ENCODE results near the gene SECTM1.

The SECTM1 gene

DNA sequence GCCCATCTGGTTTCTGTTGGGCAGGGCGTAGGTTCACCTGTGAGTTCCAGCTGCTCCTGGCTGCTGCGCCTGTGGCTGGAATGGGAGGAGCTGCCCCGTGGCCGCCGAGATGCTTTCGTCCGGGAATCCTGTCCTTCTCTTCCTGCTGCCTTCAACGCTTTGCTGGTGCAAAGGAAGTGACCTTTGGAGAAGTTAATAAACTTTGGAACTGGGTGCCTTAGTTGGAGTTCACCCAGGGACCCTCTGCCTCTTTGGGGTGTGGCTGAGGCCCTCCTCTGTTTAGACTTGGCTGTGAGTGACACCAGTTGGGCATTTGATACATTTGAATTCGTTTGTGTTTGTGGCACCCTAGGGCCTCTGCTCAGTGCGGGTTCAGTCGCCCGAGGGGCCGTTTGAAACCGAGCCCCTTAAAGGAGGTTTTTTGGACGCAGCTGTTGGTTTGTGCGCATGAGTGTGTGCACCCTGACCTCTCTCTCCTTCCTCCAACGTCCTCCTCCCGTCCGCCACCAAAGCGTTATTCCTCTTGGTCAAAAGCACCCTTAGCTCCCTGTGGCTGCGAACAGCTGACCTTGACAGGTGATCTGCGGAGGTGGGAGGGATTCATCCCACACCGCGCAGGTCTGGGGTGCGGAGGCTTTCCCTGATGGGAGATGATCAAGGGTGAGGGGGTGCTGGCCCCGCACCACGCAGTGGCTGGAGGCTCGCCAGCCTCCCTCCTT, 9.0 kb upstream of the SECTM1 start:
- no peak overlapping the region for H3K27ac ChIP-seq
- TF ChIP-seq, protein P1, sequence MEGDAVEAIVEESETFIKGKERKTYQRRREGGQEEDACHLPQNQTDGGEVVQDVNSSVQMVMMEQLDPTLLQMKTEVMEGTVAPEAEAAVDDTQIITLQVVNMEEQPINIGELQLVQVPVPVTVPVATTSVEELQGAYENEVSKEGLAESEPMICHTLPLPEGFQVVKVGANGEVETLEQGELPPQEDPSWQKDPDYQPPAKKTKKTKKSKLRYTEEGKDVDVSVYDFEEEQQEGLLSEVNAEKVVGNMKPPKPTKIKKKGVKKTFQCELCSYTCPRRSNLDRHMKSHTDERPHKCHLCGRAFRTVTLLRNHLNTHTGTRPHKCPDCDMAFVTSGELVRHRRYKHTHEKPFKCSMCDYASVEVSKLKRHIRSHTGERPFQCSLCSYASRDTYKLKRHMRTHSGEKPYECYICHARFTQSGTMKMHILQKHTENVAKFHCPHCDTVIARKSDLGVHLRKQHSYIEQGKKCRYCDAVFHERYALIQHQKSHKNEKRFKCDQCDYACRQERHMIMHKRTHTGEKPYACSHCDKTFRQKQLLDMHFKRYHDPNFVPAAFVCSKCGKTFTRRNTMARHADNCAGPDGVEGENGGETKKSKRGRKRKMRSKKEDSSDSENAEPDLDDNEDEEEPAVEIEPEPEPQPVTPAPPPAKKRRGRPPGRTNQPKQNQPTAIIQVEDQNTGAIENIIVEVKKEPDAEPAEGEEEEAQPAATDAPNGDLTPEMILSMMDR (IDR thresholded peaks at IDR 0.05) = no peak
- H3K4me3 ChIP-seq = no peak overlapping the region
- DNase-seq (ENCODE audit: low spot score) = no peak

- TF ChIP-seq, protein P1 (IDR thresholded peaks at IDR 0.05) = no peak
- Histone ChIP-seq H3K27ac (no peak overlapping the region), H3K4me3 (peak overlapping the region; percentile 69)
- no peak for DNase-seq (ENCODE audit: low spot score)
Observed at GRCh38 chr17:82339634-82340580, 6.3 kb upstream of the SECTM1 start.

GRCh38 chr17:82338858-82339633, 5.5 kb upstream of the SECTM1 start:
- no peak for DNase-seq (ENCODE audit: low spot score)
- H3K27ac ChIP-seq = peak overlapping the region in 1 of 2 donors; percentile 64
- H3K4me3 ChIP-seq = peak overlapping the region; percentile 69
- TF ChIP-seq, protein P1 (IDR thresholded peaks at IDR 0.05) = no peak

DNA sequence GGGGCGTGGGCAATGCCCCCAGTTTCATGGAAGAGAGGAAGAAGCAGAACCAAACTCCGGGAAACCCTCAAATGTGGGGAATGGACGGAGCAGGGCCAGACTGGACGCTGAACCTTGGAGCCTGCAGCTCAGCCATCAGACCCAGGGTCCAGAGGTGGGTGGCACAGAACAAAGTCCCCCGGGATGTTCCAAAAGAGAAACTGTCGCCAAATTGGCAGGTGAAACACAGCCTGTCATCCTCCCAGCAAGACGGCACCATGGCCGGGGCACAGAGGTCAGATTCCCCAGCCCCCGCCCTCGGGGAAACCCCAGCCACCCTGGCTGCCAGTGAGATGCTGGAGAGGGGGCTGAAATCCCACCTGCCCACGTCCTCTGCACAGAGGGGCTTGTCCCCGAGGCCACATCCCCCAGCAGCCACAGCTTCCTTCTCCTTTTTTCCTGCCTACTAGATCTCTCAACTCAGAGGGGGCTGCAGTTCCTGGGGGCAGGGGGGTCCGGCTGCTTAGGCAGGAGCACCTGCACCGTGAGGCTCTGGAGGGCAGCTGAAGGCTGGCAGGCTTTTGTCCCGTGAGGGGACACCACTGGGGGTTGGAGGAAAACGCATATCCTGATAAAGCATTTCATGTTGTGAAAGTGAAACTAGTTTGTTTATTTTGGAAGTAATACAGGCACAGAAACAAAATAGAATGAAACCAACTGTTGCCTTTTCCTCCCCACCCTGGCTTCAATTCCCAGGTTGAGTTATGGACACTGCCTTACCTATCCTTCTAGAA, 1.2 kb upstream of the SECTM1 start:
- H3K27ac ChIP-seq = peak overlapping the region in 1 of 2 donors; percentile 35
- TF ChIP-seq, protein P1 (IDR thresholded peaks at IDR 0.05) = no peak
- DNase-seq (ENCODE audit: low spot score) = no peak
- peak overlapping the region; percentile 77 for H3K4me3 ChIP-seq

GRCh38 chr17:82334204-82334621, 647 bp upstream of the SECTM1 start:
- H3K27ac ChIP-seq = peak overlapping the region in 1 of 2 donors; percentile 63

More at GRCh38 chr17:82334204-82334621, 647 bp upstream of the SECTM1 start:
- DNase-seq (ENCODE audit: low spot score) = no peak
- TF ChIP-seq, protein P1 (IDR thresholded peaks at IDR 0.05) = no peak
- peak overlapping the region; percentile 77 for H3K4me3 ChIP-seq

All from coronary artery (tissue), 2 donors.